ENCODE data around the gene MPZL1.
"Not testable (repeated sequence)": the region's sequence is repeated elsewhere in the genome, so short reads cannot be mapped to it uniquely, and the experiment has no call there.

Gene MPZL1

GRCh38 chr1:167737169-167737568, 15.4 kb downstream of the MPZL1 start:
- Histone ChIP-seq H3K27ac (ENCODE audit: low read length) (no peak overlapping the region), H3K9ac (ENCODE audit: low read length in 2 of 2) (no peak overlapping the region)

DNA sequence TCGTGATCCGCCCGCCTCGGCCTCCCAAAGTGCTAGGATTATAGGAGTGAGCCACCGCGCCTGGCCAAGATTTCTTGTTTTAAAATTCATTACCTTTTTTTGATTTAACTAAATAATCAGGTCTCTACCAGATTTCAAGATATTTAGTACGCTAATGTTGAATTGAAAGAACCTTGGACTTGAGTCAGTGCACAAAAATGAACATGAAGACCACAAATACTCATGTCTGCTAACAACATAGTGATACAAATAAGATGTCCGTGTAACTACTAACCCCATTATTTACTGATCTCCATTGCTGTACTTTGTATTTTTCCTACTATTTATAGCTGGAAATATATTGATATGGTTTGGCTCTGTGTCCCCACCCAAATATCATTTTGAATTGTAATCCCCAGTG, 16.4 kb downstream of the MPZL1 start:
- H3K9ac ChIP-seq (ENCODE audit: low read length in 2 of 2) = no peak overlapping the region
- H3K4me3 ChIP-seq (ENCODE audit: low read length in 2 of 2) = no peak overlapping the region
- H3K27ac ChIP-seq (ENCODE audit: low read length) = no peak overlapping the region
- H3K4me1 ChIP-seq (ENCODE audit: control insufficient read depth, insufficient read depth, low read length) = peaks cover 9% of the 10 kb centered on the region
- no peaks in the 10 kb centered on the region for H3K36me3 ChIP-seq (ENCODE audit: control insufficient read depth in 2 of 2, insufficient read depth in 2 of 2, low read length in 2 of 2)
- no peaks in the 10 kb centered on the region for H3K27me3 ChIP-seq (ENCODE audit: control insufficient read depth in 1 of 2, insufficient read depth in 2 of 2, low read length in 2 of 2)
- no peaks in the 10 kb centered on the region for H3K9me3 ChIP-seq (ENCODE audit: control insufficient read depth in 2 of 2, low read length in 2 of 2)

More at GRCh38 chr1:167737169-167737568, 15.4 kb downstream of the MPZL1 start:
- no peak overlapping the region for H3K4me3 ChIP-seq (ENCODE audit: low read length in 2 of 2)
- H3K4me1 ChIP-seq (ENCODE audit: control insufficient read depth, insufficient read depth, low read length) = peaks cover 9% of the 10 kb centered on the region
- H3K27me3 ChIP-seq (ENCODE audit: control insufficient read depth in 1 of 2, insufficient read depth in 2 of 2, low read length in 2 of 2) = no peaks in the 10 kb centered on the region
- no peaks in the 10 kb centered on the region for H3K9me3 ChIP-seq (ENCODE audit: control insufficient read depth in 2 of 2, low read length in 2 of 2)
- H3K36me3 ChIP-seq (ENCODE audit: control insufficient read depth in 2 of 2, insufficient read depth in 2 of 2, low read length in 2 of 2) = no peaks in the 10 kb centered on the region

DNA sequence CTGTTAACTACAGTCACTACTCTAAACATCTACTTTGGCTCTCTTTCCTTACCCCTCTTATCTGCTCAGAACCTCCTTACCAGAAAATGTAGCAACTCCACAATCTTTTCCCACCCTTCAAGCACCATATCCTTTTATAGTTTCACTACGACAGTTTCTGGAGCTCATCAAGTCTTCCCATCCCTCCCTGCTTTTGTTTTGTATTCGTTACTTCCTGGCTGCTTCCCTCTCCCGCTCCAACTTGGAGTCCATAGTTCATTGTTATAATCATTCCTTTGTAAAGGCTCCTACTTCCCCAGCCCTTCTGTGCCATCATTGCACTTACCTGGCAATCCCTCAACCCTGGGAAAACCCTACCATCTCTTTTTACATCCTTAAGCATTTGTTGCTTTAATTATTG, 18.0 kb downstream of the MPZL1 start:
- peak overlapping the region; percentile 8 for H3K27ac ChIP-seq (ENCODE audit: low read length)
- H3K4me3 ChIP-seq (ENCODE audit: low read length in 2 of 2) = peak overlapping the region in 1 of 2 donors; percentile 13
- peaks cover 9% of the 10 kb centered on the region for H3K4me1 ChIP-seq (ENCODE audit: control insufficient read depth, insufficient read depth, low read length)
- no peak overlapping the region for H3K9ac ChIP-seq (ENCODE audit: low read length in 2 of 2)
- no peaks in the 10 kb centered on the region for H3K27me3 ChIP-seq (ENCODE audit: control insufficient read depth in 1 of 2, insufficient read depth in 2 of 2, low read length in 2 of 2)
- H3K9me3 ChIP-seq (ENCODE audit: control insufficient read depth in 2 of 2, low read length in 2 of 2) = no peaks in the 10 kb centered on the region
- H3K36me3 ChIP-seq (ENCODE audit: control insufficient read depth in 2 of 2, insufficient read depth in 2 of 2, low read length in 2 of 2) = no peaks in the 10 kb centered on the region

DNA sequence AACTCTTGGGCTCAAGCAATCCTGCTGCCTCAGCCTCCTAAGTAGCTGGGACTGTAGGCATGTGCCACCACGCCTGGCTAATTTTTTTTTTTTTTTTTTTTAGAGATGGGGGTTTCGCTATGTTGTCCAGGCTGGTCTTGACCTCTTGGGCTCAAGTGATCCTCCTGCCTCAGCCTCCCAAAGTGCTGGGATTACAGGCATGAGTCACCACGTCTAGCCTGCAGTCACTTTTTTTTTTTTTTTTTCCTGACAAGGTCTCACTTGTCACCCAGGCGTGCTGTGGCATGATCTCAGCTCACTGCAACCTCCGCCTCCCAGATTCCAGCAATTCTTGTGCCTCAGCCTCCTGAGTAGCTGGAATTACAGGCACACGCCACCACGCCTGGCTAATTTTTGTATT, 19.3 kb downstream of the MPZL1 start:
- not testable (repeated sequence) for H3K27me3 ChIP-seq (ENCODE audit: control insufficient read depth in 1 of 2, insufficient read depth in 2 of 2, low read length in 2 of 2); H3K9me3 ChIP-seq (ENCODE audit: control insufficient read depth in 2 of 2, low read length in 2 of 2); H3K9ac ChIP-seq (ENCODE audit: low read length in 2 of 2); H3K36me3 ChIP-seq (ENCODE audit: control insufficient read depth in 2 of 2, insufficient read depth in 2 of 2, low read length in 2 of 2); H3K4me3 ChIP-seq (ENCODE audit: low read length in 2 of 2); H3K27ac ChIP-seq (ENCODE audit: low read length)
- H3K4me1 ChIP-seq (ENCODE audit: control insufficient read depth, insufficient read depth, low read length) = peaks cover 11% of the 10 kb centered on the region

GRCh38 chr1:167742392-167743057, 20.7 kb downstream of the MPZL1 start:
- peaks cover 11% of the 10 kb centered on the region for H3K4me1 ChIP-seq (ENCODE audit: control insufficient read depth, insufficient read depth, low read length)
- not testable (repeated sequence) for H3K27me3 ChIP-seq (ENCODE audit: control insufficient read depth in 1 of 2, insufficient read depth in 2 of 2, low read length in 2 of 2); H3K4me3 ChIP-seq (ENCODE audit: low read length in 2 of 2); H3K27ac ChIP-seq (ENCODE audit: low read length); H3K9me3 ChIP-seq (ENCODE audit: control insufficient read depth in 2 of 2, low read length in 2 of 2); H3K36me3 ChIP-seq (ENCODE audit: control insufficient read depth in 2 of 2, insufficient read depth in 2 of 2, low read length in 2 of 2); H3K9ac ChIP-seq (ENCODE audit: low read length in 2 of 2)

DNA sequence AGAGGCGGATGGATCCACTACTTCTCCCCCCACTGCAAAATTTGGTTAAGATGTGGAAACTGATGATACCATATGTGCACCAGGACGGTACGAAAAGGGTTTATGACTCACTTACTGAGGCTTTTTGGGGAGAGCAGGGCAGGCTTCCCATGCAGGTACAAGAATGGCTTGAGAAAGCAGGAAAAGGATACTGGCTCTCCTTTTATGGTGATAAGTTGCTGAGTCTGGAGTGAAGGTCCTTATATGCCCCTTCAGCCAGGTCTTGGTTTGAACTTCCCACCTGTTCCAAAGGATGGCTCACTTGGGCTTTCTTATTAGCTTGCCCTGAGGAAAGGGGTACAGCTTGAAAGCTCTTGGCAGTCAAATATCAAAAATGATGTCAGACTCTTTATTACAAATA, 23.1 kb downstream of the MPZL1 start:
- H3K4me3 ChIP-seq (ENCODE audit: low read length in 2 of 2) = no peak overlapping the region
- H3K27ac ChIP-seq (ENCODE audit: low read length) = no peak overlapping the region

GRCh38 chr1:167746013-167746672, 24.4 kb downstream of the MPZL1 start:
- no peak overlapping the region for H3K27ac ChIP-seq (ENCODE audit: low read length)
- no peaks in the 10 kb centered on the region for H3K36me3 ChIP-seq (ENCODE audit: control insufficient read depth in 2 of 2, insufficient read depth in 2 of 2, low read length in 2 of 2)
- peaks cover 6% of the 10 kb centered on the region for H3K4me1 ChIP-seq (ENCODE audit: control insufficient read depth, insufficient read depth, low read length)
- no peak overlapping the region for H3K9ac ChIP-seq (ENCODE audit: low read length in 2 of 2)
- no peak overlapping the region for H3K4me3 ChIP-seq (ENCODE audit: low read length in 2 of 2)
- H3K27me3 ChIP-seq (ENCODE audit: control insufficient read depth in 1 of 2, insufficient read depth in 2 of 2, low read length in 2 of 2) = no peaks in the 10 kb centered on the region
- no peaks in the 10 kb centered on the region for H3K9me3 ChIP-seq (ENCODE audit: control insufficient read depth in 2 of 2, low read length in 2 of 2)

More for the DNA sequence above, 23.1 kb downstream of the MPZL1 start:
- no peaks in the 10 kb centered on the region for H3K9me3 ChIP-seq (ENCODE audit: control insufficient read depth in 2 of 2, low read length in 2 of 2)
- H3K9ac ChIP-seq (ENCODE audit: low read length in 2 of 2) = no peak overlapping the region
- no peaks in the 10 kb centered on the region for H3K36me3 ChIP-seq (ENCODE audit: control insufficient read depth in 2 of 2, insufficient read depth in 2 of 2, low read length in 2 of 2)
- peaks cover 9% of the 10 kb centered on the region for H3K4me1 ChIP-seq (ENCODE audit: control insufficient read depth, insufficient read depth, low read length)
- no peaks in the 10 kb centered on the region for H3K27me3 ChIP-seq (ENCODE audit: control insufficient read depth in 1 of 2, insufficient read depth in 2 of 2, low read length in 2 of 2)

DNA sequence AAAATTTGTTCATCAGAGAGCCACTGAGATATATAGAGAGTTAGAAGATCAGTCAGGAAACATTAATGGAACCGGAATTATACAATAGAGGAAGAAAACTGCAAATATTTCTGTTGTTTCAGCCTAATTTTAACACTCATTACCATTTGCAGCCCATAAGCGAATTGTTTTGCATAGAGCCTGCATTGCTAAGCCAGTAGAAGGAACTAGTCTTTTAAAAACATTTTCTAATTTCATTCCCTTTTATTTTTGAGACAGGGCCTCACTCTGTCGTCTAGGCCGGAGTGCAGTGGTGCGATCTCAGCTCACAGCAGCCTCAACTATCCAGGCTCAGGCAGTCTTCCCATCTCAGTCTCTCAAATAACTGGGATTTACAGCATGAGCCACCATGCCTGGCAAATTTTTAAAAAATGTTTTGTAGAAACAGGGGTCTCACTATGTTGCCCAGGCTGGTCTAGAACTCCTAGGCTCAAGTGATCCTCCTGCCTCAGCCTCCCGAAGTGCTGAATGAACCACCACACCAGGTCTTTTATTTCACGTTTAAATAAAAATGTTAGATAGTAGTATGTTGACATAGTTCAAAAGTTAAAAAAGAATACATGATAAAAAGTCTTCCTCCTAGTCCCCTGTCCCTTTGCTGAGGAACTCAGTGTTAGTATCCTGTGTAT, 25.3 kb downstream of the MPZL1 start:
- no peak overlapping the region for H3K27ac ChIP-seq (ENCODE audit: low read length)

DNA sequence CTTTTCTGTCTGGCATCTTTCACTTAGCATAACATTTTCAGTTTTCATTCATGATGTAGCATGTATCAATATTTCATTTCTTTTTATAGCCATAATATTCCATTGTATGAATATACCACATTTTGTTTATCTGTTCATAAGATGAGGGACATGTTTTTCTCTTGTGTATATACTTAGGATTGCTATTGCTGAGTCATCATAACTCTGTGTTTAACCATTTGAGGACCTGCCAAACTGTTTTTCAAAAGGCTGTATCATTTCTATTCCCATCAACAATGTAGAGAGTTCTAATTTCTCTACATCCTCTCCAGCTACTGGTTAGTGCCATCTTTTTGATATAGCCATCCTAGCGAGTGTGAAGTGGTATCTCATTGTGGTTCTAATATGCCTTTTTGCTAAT, 26.2 kb downstream of the MPZL1 start:
- peaks cover 15% of the 10 kb centered on the region for H3K4me1 ChIP-seq (ENCODE audit: control insufficient read depth, insufficient read depth, low read length)
- no peak overlapping the region for H3K9ac ChIP-seq (ENCODE audit: low read length in 2 of 2)
- no peak overlapping the region for H3K4me3 ChIP-seq (ENCODE audit: low read length in 2 of 2)
- no peak overlapping the region for H3K27ac ChIP-seq (ENCODE audit: low read length)
- no peaks in the 10 kb centered on the region for H3K36me3 ChIP-seq (ENCODE audit: control insufficient read depth in 2 of 2, insufficient read depth in 2 of 2, low read length in 2 of 2)
- H3K9me3 ChIP-seq (ENCODE audit: control insufficient read depth in 2 of 2, low read length in 2 of 2) = no peaks in the 10 kb centered on the region
- H3K27me3 ChIP-seq (ENCODE audit: control insufficient read depth in 1 of 2, insufficient read depth in 2 of 2, low read length in 2 of 2) = no peaks in the 10 kb centered on the region

More for the DNA sequence above, 25.3 kb downstream of the MPZL1 start:
- H3K9ac ChIP-seq (ENCODE audit: low read length in 2 of 2) = no peak overlapping the region
- H3K4me3 ChIP-seq (ENCODE audit: low read length in 2 of 2) = no peak overlapping the region
- peaks cover 6% of the 10 kb centered on the region for H3K4me1 ChIP-seq (ENCODE audit: control insufficient read depth, insufficient read depth, low read length)
- H3K27me3 ChIP-seq (ENCODE audit: control insufficient read depth in 1 of 2, insufficient read depth in 2 of 2, low read length in 2 of 2) = no peaks in the 10 kb centered on the region
- H3K9me3 ChIP-seq (ENCODE audit: control insufficient read depth in 2 of 2, low read length in 2 of 2) = no peaks in the 10 kb centered on the region
- H3K36me3 ChIP-seq (ENCODE audit: control insufficient read depth in 2 of 2, insufficient read depth in 2 of 2, low read length in 2 of 2) = no peaks in the 10 kb centered on the region

DNA sequence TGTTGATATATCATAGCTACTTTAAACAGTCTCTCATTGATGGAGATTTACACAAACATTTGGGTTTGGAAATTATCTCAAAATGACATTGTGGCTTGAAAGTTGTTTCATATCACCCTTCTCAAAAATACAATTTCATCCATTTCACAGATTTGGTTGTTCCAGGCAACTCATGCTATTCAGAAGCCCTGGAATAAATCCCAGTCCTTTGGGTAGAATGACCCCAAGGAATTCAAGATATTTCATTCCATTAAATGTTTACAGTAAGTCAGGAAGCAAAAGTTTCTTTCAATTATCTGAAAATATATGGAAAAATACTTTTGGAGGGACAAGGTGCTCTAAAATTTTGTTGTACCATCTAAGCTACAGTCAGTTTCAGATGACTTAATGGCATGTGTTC, 27.1 kb downstream of the MPZL1 start:
- H3K4me3 ChIP-seq (ENCODE audit: low read length in 2 of 2) = no peak overlapping the region
- peaks cover 17% of the 10 kb centered on the region for H3K4me1 ChIP-seq (ENCODE audit: control insufficient read depth, insufficient read depth, low read length)
- H3K9me3 ChIP-seq (ENCODE audit: control insufficient read depth in 2 of 2, low read length in 2 of 2) = no peaks in the 10 kb centered on the region
- no peak overlapping the region for H3K27ac ChIP-seq (ENCODE audit: low read length)
- H3K36me3 ChIP-seq (ENCODE audit: control insufficient read depth in 2 of 2, insufficient read depth in 2 of 2, low read length in 2 of 2) = no peaks in the 10 kb centered on the region
- H3K9ac ChIP-seq (ENCODE audit: low read length in 2 of 2) = no peak overlapping the region
- H3K27me3 ChIP-seq (ENCODE audit: control insufficient read depth in 1 of 2, insufficient read depth in 2 of 2, low read length in 2 of 2) = no peaks in the 10 kb centered on the region

GRCh38 chr1:167749741-167750140, 28.0 kb downstream of the MPZL1 start:
- no peaks in the 10 kb centered on the region for H3K9me3 ChIP-seq (ENCODE audit: control insufficient read depth in 2 of 2, low read length in 2 of 2)
- H3K4me3 ChIP-seq (ENCODE audit: low read length in 2 of 2) = no peak overlapping the region
- H3K27me3 ChIP-seq (ENCODE audit: control insufficient read depth in 1 of 2, insufficient read depth in 2 of 2, low read length in 2 of 2) = no peaks in the 10 kb centered on the region
- no peak overlapping the region for H3K27ac ChIP-seq (ENCODE audit: low read length)
- H3K36me3 ChIP-seq (ENCODE audit: control insufficient read depth in 2 of 2, insufficient read depth in 2 of 2, low read length in 2 of 2) = no peaks in the 10 kb centered on the region
- H3K4me1 ChIP-seq (ENCODE audit: control insufficient read depth, insufficient read depth, low read length) = peaks cover 17% of the 10 kb centered on the region
- no peak overlapping the region for H3K9ac ChIP-seq (ENCODE audit: low read length in 2 of 2)
